Measurements from ENCODE around the gene OTUD6A. TPM values are rescaled to one million over a fixed set of nuclear protein-coding genes. Genes with fewer than 3 reads are reported as not detected.

The OTUD6A gene
- total RNA-seq, 1 donor from 2014 or later, result not detected

DNA sequence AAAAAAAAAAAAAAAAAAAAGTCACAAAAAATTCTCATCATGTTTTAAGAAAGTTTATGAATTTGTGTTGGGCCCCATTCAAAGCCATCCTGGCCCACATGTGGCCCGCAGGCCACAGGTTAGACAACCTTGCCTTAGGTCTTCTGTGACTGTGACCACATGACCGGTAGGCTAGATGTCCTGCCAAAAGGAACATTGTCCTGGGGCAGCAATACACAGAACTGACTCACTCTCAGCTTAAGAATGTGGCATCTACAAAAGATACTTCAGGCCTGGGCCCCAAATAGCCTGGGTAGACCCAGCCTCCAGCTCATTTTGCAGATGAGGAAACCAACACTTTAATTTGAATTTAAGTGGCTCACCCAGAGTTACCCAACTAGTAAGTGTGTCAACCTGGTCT is 22.5 kb upstream of the OTUD6A start:
- no peaks in the 10 kb centered on the region for H3K36me3 Mint-ChIP-seq (ENCODE audit: unreplicated experiment)
- no peak overlapping the region for H3K27ac Mint-ChIP-seq (ENCODE audit: unreplicated experiment)
- no peak for DNase-seq (ENCODE audit: extremely low spot score, unreplicated experiment)
- no peaks in the 10 kb centered on the region for H3K27me3 Mint-ChIP-seq (ENCODE audit: unreplicated experiment)
- H3K9me3 Mint-ChIP-seq (ENCODE audit: unreplicated experiment), result no peaks in the 10 kb centered on the region
- TF ChIP-seq, protein P1, sequence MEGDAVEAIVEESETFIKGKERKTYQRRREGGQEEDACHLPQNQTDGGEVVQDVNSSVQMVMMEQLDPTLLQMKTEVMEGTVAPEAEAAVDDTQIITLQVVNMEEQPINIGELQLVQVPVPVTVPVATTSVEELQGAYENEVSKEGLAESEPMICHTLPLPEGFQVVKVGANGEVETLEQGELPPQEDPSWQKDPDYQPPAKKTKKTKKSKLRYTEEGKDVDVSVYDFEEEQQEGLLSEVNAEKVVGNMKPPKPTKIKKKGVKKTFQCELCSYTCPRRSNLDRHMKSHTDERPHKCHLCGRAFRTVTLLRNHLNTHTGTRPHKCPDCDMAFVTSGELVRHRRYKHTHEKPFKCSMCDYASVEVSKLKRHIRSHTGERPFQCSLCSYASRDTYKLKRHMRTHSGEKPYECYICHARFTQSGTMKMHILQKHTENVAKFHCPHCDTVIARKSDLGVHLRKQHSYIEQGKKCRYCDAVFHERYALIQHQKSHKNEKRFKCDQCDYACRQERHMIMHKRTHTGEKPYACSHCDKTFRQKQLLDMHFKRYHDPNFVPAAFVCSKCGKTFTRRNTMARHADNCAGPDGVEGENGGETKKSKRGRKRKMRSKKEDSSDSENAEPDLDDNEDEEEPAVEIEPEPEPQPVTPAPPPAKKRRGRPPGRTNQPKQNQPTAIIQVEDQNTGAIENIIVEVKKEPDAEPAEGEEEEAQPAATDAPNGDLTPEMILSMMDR (IDR thresholded peaks at IDR 0.05), result no peak
- no peak overlapping the region for H3K4me3 Mint-ChIP-seq (ENCODE audit: unreplicated experiment)
- peaks cover 4% of the 10 kb centered on the region for H3K4me1 Mint-ChIP-seq (ENCODE audit: unreplicated experiment)

DNA sequence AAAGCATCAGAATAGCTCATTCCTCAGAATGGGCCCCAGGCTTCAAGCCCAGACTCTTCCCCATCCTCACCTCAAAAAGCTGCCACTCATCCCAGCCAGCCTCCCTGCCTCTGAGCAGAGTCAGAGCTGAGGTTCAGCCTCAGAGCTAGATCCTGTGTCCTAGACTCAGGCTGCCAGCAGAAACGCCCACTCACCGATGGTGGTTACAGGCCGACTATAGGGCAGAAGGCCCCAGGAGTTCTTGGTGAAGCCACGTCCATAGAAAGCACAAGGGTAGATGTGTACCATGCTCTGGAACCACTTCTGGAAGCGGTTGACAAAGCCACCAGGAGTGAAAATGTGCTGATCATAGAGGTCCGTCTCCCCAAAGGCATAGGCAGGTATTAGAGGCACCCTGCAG is 20.3 kb upstream of the OTUD6A start:
- Mint-ChIP-seq H3K27me3 (ENCODE audit: unreplicated experiment) (no peaks in the 10 kb centered on the region), H3K4me3 (ENCODE audit: unreplicated experiment) (no peak overlapping the region), H3K27ac (ENCODE audit: unreplicated experiment) (no peak overlapping the region), H3K36me3 (ENCODE audit: unreplicated experiment) (no peaks in the 10 kb centered on the region), H3K9me3 (ENCODE audit: unreplicated experiment) (no peaks in the 10 kb centered on the region), H3K4me1 (ENCODE audit: unreplicated experiment) (peaks cover 5% of the 10 kb centered on the region)
- TF ChIP-seq, protein P1 (IDR thresholded peaks at IDR 0.05), result no peak
- peak; percentile 69 for DNase-seq (ENCODE audit: extremely low spot score, unreplicated experiment)

DNA sequence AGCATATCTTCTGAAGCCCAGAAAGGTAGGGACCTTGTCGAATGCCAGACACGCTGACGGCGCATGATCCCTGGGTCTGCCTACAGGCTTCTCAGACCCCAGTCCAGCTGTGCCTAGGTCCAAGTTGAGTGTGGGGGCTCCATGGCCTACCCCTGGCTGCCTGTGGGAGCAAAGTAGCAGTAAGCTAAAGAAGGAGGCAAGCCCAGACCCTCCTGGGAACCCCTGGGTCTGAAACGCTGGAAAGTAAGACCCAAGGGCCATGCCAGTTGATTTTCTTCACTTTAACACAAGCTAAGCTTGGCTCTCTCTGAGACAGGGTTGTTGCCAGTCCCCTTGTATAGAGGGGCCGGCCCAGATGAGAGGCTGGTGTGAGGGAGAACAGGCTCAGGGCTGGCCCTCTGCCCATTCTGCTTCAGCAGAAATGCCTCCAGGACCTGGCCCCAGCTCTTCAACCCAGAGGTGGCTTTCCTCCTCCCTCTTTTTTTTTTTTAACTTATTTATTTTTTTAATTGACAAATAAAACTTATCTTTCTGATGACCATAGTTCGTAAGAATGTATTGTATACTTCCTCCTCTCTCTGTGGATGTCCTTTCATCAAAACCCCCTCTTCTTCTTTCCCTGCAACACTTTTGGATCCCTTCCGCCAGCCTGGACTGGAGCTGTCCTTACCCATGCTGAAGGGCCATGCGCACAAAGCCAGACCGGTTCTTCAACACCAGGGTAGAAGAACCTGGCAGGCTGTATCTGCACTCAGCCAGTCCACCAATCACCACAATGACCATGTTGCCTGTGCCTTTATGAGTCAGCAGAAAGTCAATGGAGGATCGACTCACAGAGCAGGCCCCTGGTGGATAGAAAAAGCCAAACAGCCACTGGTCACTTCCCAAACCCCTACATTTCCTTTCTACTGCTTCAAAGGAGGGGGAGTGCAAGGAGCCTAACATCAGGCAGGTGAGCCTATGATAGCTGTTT is 19.6 kb upstream of the OTUD6A start:
- Mint-ChIP-seq H3K9me3 (ENCODE audit: unreplicated experiment) (no peaks in the 10 kb centered on the region), H3K27ac (ENCODE audit: unreplicated experiment) (no peak overlapping the region), H3K27me3 (ENCODE audit: unreplicated experiment) (no peaks in the 10 kb centered on the region), H3K4me1 (ENCODE audit: unreplicated experiment) (peaks cover 7% of the 10 kb centered on the region), H3K36me3 (ENCODE audit: unreplicated experiment) (no peaks in the 10 kb centered on the region), H3K4me3 (ENCODE audit: unreplicated experiment) (no peak overlapping the region)
- TF ChIP-seq, protein P1 (IDR thresholded peaks at IDR 0.05), result no peak
- DNase-seq (ENCODE audit: extremely low spot score, unreplicated experiment), result peak; percentile 63

DNA sequence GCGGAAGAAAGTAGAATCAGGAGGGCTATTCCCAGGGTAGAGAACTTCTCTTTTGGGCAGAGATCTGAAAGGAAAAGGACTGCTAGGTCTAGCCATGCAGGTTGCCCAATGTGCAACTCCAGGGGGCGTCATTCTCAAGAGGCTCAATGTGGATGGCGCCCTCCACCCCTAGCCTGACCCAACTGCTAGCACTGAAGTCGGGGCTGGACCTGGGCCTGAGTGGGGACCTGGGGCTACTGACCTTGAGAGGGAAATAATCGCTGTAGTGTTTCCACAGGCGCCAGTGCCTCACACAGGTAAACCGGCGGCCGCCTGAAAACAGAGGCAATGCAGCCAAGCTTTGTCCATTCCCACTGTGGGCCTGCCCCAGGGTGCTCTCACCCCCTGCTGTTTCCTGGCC is 18.6 kb upstream of the OTUD6A start:
- no peak overlapping the region for H3K4me3 Mint-ChIP-seq (ENCODE audit: unreplicated experiment)
- H3K36me3 Mint-ChIP-seq (ENCODE audit: unreplicated experiment), result no peaks in the 10 kb centered on the region
- H3K27ac Mint-ChIP-seq (ENCODE audit: unreplicated experiment), result no peak overlapping the region
- peaks cover 5% of the 10 kb centered on the region for H3K9me3 Mint-ChIP-seq (ENCODE audit: unreplicated experiment)
- DNase-seq (ENCODE audit: extremely low spot score, unreplicated experiment), result peak; percentile 73
- no peaks in the 10 kb centered on the region for H3K27me3 Mint-ChIP-seq (ENCODE audit: unreplicated experiment)
- peaks cover 11% of the 10 kb centered on the region for H3K4me1 Mint-ChIP-seq (ENCODE audit: unreplicated experiment)
- TF ChIP-seq, protein P1 (IDR thresholded peaks at IDR 0.05), result no peak

DNA sequence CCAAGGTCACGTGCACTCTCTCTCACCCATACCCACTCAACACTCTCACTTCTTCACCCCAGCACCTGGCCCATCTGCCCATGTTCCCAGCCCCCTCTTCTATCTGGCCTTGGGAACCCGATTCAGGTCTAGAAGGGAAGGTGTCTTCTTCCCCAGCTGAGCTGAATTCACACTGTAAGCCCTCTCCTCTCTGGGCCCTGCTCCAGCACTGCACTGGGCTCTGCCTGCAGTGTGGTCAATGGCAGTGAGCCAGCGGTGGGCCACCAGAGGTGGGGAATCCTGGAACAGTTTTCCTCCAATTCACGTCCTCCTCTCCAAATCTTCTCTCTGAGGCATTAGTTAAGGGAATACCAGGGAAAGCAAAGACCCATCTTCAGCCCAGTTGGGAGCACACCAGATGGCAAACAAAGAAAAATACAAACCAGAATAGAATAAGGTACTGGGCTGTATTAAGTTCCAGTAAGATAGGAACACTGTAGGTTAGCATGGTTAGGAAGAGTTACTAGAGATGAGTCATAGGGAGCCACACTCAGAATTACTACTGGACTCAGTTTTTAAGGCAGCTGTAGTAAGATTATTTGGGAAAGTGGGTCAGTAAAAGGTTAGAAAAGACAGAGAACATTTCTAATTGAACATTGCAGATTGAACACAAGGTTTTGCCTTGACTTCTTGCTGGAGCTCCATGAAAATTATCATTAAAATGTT is 17.6 kb upstream of the OTUD6A start:
- Mint-ChIP-seq H3K9me3 (ENCODE audit: unreplicated experiment) (peaks cover 5% of the 10 kb centered on the region), H3K27me3 (ENCODE audit: unreplicated experiment) (no peaks in the 10 kb centered on the region), H3K4me3 (ENCODE audit: unreplicated experiment) (no peak overlapping the region), H3K4me1 (ENCODE audit: unreplicated experiment) (peaks cover 11% of the 10 kb centered on the region), H3K36me3 (ENCODE audit: unreplicated experiment) (no peaks in the 10 kb centered on the region), H3K27ac (ENCODE audit: unreplicated experiment) (no peak overlapping the region)
- peak; percentile 75 for DNase-seq (ENCODE audit: extremely low spot score, unreplicated experiment)
- TF ChIP-seq, protein P1 (IDR thresholded peaks at IDR 0.05), result no peak
